ENCODE results near the gene ACKR2.
"Not testable (repeated sequence)": the region's sequence is repeated elsewhere in the genome, so short reads cannot be mapped to it uniquely, and the experiment has no call there.

Gene ACKR2

DNA sequence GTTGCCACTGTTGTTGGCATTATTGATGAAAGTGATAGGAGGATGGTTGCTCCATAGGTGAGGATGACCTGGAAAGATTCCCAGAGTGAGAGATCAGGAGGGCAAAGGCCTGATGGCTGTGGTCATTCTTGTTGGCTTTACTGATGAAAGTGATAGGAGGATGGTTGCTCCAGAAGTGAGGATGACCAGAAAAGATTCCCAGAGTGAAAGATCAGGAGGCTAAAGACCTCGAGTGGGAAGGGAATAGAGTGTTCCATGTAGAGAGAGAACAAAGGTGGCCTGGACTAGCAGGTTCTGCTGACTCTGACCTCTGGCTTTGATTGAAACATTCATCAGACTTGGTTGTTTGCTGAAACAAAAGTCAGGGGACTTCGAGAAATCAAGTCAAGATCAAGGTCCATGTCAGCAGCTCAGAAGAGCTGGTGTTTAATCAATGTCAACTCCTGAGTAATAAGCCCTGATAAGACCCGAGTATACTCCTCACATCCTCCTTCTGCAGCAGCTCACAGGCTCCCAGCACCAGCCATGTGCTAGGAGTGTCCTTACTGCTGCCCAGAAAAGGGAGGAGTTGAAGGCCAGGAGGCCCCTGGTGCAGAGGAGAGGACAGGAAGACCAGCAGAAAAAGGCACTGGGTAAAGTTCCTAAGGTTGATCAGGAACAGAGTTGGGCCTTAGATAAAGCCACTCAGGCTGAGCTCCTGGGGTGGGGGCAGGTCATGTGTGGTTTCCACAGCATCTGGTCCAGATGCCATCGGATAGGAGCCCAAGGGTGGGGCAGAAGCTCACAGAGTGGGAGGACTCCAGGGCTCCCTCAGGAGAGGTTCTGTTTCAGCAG lies 46.5 kb downstream of the ACKR2 start:
- DNase-seq (ENCODE audit: low read depth in 2 of 2): no peak

DNA sequence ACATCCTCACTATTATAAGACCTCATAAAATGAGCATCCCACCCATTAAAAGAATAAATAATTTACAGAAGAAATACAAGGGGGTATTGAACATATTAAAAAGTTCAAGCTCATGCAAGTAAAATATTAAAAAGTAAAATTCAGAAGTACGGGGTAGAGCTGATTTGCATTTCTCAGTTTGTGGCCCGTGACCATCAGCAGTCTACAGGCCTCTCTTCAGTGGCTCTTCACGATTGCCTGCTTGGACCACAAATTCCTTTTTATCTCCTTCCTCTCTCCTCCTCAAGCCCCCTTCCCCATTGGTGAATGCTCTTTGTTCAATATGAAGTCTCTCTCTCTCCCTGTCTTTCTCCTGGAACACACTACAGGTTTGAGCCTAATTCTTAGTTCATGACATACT lies 47.3 kb downstream of the ACKR2 start:
- DNase-seq (ENCODE audit: low read depth in 2 of 2): no peak

DNA sequence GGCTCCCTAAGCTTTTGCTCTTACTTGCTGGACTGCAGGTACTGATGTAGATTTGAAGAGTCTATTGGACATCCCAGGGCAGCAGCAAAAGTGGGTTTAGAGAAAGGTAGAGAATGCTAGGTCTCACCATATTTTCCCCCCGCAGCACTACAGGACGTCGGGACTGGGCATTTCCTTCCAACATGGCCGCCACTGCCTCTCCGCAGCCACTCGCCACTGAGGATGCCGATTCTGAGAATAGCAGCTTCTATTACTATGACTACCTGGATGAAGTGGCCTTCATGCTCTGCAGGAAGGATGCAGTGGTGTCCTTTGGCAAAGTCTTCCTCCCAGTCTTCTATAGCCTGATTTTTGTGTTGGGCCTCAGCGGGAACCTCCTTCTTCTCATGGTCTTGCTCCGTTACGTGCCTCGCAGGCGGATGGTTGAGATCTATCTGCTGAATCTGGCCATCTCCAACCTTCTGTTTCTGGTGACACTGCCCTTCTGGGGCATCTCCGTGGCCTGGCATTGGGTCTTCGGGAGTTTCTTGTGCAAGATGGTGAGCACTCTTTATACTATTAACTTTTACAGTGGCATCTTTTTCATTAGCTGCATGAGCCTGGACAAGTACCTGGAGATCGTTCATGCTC lies 55.2 kb downstream of the ACKR2 start:
- DNase-seq (ENCODE audit: low read depth in 2 of 2): no peak

DNA sequence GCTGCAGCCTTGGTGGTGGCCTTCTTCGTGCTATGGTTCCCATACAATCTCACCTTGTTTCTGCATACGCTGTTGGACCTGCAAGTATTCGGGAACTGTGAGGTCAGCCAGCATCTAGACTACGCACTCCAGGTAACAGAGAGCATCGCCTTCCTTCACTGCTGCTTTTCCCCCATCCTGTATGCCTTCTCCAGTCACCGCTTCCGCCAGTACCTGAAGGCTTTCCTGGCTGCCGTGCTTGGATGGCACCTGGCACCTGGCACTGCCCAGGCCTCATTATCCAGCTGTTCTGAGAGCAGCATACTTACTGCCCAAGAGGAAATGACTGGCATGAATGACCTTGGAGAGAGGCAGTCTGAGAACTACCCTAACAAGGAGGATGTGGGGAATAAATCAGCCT lies 56.0 kb downstream of the ACKR2 start:
- DNase-seq (ENCODE audit: low read depth in 2 of 2): no peak

DNA sequence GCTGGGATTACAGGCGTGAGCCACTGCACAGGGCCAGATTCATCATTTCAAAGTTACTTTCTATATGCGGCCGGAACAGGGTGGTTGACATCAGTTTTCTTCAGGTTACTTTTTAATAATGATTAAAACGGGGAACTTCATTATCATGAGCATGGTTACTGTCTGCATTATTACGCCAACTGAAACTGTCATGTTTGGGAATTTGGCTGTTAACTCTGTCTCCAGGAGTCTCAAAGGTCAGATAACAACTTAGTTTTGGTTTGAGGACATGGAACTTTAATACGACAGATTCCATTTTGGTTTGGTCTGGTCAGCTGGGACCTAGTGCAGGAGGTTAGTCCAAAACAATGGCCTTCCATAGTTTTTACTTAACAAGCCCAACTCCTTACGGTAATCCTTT lies 57.9 kb downstream of the ACKR2 start:
- no peak for DNase-seq (ENCODE audit: low read depth in 2 of 2)

DNA sequence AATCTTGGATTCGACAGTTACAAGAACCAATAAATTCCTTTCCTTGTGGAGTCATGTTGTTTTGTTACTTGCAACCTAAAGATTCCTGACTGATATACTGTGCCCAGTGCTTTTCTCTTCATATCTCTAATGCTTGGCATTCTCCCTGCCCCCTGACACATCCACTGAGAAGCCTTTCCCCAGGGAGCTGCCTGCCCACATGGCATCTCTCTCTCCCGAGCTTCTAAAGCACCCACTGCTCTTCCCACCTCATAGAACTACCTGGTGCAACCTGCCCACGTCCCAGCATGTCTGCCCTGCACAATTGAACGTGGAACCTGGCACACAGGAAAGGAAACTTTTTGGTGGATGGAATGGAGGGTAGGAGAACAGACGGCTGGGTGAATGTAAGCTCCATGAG lies 59.6 kb downstream of the ACKR2 start:
- DNase-seq (ENCODE audit: low read depth in 2 of 2): no peak

DNA sequence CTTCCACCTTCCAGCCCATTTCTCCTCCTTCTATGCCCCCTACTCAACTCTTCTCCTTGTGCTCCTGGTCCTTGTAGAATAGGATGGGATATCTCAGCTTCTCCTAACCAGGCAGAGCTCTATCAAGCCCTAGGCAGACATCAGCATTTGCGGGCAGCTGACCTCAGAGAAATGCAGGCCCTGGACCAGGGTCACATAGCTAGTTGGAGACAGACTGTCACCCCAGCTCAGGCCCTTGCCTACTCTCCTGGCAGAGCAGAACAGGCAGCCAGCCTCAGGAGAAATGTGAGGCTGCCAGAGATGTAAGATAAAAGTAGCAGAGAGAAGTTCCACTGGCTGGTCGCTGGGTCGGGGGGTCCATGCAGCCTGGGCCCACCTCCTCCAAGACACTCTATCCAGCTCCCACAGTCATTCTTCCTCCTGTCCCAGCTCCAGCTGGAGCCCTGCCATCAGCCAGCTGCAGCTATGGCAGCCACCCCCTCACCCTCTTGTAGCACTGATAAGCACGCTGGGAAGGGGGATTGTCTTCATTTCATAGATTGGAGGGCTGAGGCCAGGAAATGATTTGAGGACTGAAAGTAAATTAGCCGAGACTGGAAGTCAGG lies 62.4 kb downstream of the ACKR2 start:
- DNase-seq (ENCODE audit: low read depth in 2 of 2): no peak

DNA sequence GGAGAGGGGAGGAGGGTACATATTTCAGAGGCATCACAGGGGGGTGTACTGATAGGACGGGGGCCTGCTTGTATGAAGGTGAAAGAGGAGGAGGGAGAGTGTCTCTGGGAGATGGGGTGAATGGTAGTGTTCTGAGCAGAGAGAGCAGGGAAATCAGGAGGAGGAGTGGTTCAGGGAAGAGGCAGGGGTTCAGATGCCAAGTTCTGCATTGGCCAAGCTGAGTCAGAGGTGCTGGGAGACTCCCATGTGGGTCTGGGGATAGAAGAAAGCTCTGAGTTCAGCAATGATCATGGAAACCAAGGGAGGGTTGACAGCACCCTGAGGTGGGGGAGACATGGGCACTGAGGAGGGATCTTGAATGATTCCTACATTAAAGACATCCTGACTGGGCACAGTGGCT lies 63.5 kb downstream of the ACKR2 start:
- no peak for DNase-seq (ENCODE audit: low read depth in 2 of 2)

DNA sequence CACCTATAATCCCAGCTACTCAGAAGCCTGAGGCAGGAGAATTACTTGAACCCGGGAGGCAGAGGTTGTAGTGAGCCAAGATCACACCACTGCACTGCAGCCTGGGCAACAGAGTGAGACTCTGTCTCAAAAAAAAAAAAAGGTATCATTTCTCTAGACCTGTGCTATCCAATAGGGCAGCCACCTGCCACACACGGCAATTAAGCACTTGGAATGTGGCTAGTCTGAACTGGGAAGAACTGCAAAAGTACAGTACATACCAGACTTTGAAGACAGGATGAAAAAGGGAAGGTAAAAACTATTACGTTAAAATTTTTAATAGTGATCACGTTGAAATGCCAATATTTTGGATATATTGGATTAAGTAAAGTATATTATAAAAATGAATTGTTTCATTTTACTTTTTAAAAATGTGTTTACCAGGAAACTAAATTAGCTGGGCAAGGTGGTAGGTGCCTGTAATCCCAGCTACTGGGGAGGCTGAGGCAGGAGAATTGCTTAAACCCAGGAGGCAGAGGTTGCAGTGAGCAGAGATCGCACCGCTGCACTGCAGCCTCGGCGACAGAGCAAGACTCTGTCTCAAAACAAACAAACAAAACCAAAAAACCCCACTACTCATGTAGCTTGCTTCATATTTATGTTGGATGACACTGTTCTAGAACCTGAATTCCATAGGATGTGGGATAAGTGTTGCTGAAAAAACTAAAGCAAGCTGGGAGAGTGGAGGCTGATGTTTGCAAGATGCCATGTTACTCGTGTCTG lies 64.2 kb downstream of the ACKR2 start:
- DNase-seq (ENCODE audit: low read depth in 2 of 2): no peak

DNA sequence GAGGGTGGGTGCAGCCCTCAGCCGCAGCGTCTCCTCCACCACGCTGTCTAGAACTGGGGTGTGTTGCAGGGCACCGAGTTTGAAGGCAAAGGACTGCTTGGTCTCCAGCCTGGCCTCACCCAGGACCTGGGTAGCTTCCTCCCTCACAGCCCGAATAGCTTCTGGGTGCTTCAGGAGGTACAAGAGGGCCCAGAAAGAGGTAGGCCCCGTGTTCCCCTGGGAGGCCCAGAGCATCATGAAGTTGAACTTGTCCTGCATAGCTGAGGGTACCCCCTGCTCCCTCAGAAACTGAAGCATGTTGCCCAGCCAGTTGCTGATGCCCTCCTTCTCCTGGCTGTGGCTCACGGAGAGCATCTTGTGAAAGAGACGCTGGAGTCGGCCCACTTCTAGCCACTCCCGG lies 65.5 kb downstream of the ACKR2 start:
- DNase-seq (ENCODE audit: low read depth in 2 of 2): no peak

DNA sequence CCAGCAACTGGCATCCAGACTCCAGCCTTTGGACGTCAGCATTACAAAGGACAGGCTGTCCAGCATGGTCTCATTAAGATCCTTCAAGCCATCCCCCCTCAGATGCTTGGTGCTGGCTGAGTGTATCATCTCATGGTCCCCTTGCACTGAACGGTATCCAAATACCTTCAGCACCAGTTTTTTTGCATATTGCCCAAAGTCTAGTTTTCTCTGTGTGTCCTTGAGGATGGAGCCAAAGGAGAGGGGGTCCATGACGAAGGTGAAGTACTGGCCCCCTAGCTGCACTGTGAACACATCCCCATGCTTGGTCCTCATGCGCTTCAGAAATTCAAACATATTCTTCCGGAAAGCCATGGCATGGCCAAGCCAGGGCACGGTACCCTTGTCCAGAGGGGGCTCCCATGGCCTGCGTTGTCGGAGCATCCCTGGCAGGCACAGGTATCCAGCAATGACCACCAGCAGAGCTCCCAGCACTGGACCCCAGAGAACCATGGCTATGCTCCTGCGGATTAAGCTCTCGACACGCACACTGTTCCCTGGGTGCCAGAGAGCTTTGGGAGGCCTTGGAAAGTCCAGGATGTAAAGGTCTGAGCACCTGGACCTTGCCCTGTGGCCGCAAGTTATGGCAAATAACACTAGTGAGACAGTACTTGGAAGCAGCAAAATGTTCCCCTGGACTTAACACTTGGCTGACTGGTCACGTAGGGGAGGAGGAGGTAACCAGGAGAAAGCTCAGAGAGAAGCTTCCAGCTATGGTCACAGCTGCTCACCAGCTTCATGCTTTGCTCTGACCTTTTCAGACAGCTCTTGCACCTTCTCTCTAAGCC lies 66.3 kb downstream of the ACKR2 start, which contains the start of gene CYP8B1:
CYP8B1 (minus strand) TSS at position 555 of the 827 bp plus-strand sequence; CDS start at position 492, 63 bp downstream.
- DNase-seq (ENCODE audit: low read depth in 2 of 2): no peak

DNA sequence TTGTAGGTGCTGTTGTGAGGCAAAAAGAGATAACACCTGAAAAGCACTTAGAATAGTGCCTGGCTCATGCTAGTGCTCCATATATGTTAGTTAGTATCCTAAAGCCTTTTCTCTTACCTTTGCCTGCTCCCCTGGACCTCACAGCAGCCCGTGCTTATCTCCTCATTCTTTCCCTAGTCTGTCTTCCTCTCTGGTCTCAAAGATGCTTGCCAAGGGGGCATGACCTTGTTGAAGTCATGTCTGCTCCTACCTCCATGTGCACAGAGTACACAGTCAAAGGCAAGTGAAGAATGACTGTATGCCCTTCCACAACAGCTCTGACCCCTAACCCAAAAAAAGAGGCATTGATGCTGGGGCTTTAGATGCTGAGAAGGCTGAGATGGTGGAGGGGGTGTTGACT lies 67.2 kb downstream of the ACKR2 start:
- no peak for DNase-seq (ENCODE audit: low read depth in 2 of 2)

DNA sequence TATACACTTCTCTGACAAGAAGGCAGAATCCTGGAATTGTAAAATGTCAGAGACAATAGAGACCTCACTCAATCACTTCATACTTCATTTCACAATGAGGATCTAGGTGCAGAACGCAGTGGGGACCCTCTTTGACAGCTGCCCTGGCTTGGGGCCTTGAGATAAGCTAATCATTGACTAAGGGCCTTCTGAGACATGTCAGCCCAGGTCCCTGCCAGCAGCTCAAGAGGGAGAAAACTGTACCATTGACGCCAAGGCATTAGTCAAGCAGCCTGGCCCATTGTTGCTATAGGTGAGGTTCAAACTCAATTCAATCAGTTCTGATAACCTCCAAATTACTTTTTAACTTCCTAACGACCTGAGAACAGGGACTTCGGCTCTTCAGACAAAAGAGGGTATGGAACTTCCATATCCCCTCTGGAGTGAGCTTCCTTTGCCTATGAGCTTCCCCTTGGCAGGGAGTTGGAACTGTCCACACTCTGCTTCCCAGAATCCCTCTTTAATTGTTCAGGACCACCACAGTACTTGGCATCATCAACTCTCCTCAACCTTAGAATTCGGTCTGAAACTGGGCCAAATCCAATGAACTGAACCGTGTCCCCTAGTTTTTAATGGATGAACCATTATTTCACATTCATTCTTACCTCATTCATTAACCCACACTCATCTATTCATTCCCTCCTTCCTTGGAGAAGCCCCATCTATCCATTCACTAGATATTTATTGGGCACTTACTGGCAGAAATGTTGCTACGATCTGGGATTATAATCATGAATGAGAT lies 67.9 kb downstream of the ACKR2 start:
- DNase-seq (ENCODE audit: low read depth in 2 of 2): no peak

DNA sequence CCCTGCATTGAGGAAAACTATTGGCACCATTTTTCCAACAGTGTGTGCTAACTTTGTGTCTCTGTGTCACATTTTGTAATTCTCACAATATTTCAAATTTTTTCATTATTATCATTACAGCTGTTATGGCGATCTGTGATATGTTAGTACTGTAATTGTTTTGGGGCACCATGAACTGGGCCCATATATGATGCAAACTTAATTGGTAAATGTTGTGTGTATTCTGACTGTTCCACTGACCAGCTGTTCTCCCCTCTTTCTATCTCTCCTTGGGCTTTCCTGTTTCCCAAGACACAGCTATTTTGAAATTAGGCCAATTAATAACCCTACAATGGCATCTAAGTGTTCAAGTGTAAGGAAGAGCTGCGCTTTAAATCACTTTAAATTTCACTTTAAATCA lies 68.6 kb downstream of the ACKR2 start:
- no peak for DNase-seq (ENCODE audit: low read depth in 2 of 2)

DNA sequence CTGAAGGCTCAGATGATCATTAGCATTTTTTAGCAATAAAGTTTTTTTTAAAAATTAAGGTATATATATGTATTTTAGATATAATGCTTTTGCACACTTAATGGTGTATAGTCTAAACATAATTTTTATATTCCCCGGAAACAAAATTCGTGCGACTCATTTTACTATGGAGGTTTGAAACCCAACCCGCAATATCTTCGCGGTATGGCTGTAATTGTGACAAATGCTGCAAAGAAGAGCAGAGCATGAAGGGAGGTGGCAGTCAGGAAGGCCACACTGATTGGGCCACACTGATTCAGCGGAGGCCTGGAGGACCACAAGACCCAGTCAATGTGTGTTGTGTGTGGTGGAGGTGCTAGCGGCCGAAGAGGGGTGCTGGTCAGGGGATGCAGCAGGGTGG lies 70.9 kb downstream of the ACKR2 start:
- DNase-seq (ENCODE audit: low read depth in 2 of 2): no peak

DNA sequence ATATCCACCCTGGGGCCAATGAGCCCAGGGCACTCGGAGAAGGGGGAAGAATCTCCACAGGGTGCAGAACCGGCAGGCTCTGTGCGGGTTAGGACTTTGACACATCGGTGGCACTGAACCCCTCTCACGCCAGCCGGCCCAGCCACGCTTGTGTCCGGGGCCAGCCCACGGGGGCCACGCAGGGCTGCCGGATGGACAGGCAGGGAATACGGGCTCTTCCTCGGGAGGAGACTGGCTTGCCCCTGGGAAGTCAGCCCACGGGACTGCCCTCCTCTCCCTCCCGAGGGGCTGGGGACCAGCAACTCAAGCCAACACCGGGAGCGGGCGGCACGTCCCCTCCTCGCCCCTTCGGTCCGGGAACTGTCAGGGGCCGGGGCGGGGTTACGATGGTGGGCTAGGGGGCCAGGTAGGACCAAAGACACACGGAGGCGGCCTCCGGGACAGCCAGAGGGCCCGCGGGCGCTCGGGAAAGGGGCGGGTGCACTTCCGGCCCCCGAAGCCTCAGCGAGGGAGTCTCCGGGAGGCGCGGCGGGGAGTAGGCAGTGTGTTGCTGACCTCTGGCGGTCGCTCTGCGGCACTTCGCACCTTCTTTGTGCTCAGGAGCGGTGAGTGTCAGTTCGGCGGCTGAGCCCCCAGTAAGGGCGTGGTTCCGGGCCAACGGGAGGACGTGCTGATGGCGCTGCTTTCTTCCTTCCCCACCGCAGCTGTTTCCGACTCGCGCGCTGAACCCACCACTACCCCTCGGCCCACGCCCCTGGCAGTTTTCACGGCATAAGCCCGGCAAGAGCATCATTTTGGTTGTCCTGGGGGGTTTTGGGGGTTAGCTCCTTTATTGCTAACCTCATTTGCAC lies 71.6 kb downstream of the ACKR2 start:
- peak; percentile 73 to 74 for DNase-seq (ENCODE audit: low read depth in 2 of 2)

DNA sequence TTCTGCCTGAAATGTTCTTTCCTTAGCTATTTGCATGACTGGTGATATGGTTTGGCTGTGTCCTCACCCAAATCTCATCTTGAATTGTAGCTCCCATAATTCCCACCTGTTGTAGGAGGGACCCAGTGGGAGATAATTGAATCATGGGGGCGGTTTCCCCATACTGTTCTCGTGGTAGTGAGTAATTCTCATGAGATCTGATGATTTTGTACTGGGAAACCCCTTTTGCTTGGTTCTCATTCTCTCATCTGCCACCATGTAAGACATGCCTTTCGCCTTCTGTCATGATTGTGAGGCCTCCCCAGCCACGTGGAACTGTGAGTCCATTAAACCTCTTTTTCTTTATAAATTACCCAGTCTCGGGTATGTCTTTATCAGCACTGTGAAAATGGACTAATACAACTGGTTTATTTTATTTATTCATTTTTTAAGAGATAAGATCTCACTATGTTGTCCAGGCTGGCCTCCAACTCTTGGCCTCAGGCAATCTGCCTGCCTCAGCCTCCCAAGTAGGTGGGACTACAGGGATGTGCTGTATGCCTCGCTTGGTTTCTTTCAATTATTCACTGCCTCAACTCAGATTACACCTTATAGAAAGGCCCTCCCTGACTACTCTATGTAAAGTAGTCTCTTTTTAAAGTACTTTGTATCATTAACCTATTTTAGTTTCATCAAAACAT lies 74.1 kb downstream of the ACKR2 start:
- not testable (repeated sequence) for DNase-seq (ENCODE audit: low read depth in 2 of 2)

DNA sequence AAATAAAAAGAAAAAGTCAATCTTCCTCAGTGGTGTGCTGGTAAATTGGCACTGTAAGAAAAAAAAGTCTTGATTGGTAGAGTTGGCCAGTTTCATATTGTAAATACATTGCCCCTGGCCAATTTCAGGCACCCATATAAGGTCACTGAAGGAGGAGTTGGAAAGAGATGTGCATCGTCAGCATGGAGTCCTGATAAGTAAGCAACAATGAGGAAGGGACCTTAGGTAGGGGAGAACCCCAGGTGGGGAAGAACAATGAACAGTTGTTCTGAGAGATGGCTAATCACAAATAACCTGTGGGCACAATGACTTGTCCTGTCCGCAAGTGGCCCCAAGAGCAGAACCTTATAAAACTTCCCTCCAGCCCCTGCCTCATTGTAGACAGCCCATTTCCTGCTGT lies 75.1 kb downstream of the ACKR2 start:
- no peak for DNase-seq (ENCODE audit: low read depth in 2 of 2)

DNA sequence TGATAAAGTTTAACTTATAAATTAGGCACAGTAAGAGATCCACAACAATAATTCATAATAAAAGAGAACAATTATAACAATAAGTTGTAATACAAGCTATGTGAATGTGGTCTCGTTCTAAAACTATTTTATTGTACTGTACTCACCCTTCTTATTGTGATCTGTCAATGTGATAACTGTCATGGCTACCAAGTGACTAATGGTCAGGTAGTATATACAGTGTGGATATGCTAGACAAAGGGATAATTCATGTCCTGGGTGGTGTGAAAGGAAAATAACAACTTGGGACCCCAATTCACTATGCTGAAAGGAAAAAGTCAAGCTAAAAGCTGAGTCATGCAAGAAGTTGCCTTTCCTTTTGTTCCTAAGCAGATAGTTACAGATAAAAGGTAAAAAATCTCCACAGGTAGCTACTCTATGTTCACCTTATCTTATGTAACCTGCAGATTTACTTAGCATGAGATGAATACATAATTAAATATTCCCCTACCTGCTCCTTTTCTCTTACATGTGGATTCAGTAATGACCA lies 77.1 kb downstream of the ACKR2 start:
- no peak for DNase-seq (ENCODE audit: low read depth in 2 of 2)
